Smooth muscle cell (in vitro differentiated cells): ENCODE results near the gene ACTG1. TPM values are rescaled to one million over a fixed set of nuclear protein-coding genes. Genes with fewer than 3 reads are reported as not detected.

ENCODE experiments used
- DNase-seq: peaks from one replicate; lab custom pipeline; 2025; ENCODE audit not compliant: unreplicated experiment; lab: John Stamatoyannopoulos, UW
- H2AFZ ChIP-seq: fragments of 200-600 bp; sonication (generic); 2 replicates; pipeline ENCODE4 v1.6.0; 2016; ENCODE audit warnings: antibody characterized with exemption, low read depth, mild to moderate bottlenecking
- H3F3A ChIP-seq: fragments of 200-600 bp; sonication (generic); 2 replicates; pipeline ENCODE4 v1.6.0; 2017; ENCODE audit warnings: antibody characterized with exemption, low read depth
- H3K27ac ChIP-seq: fragments of 200-600 bp; sonication (generic); 2 replicates; pipeline ENCODE4 v1.5.1; 2016; ENCODE audit warnings: low read depth, mild to moderate bottlenecking
- H3K27me3 ChIP-seq: fragments of 200-600 bp; sonication (generic); 2 replicates; pipeline ENCODE4 v1.6.1; 2016; ENCODE audit warnings: low read depth, mild to moderate bottlenecking
- H3K36me3 ChIP-seq: fragments of 200-600 bp; sonication (generic); 2 replicates; pipeline ENCODE4 v1.5.1; 2016; ENCODE audit warnings: low read depth
- H3K4me1 ChIP-seq: fragments of 200-600 bp; sonication (generic); 2 replicates; pipeline ENCODE4 v1.5.1; 2016; ENCODE audit warnings: low read depth
- H3K4me2 ChIP-seq: fragments of 200-600 bp; sonication (generic); 2 replicates; pipeline ENCODE4 v1.6.0; 2016; ENCODE audit warnings: mild to moderate bottlenecking
- H3K4me3 ChIP-seq: fragments of 200-600 bp; sonication (generic); 2 replicates; pipeline ENCODE4 v1.5.1; 2016; ENCODE audit warnings: mild to moderate bottlenecking
- H3K79me2 ChIP-seq: fragments of 200-600 bp; sonication (generic); 2 replicates; pipeline ENCODE4 v1.6.0; 2016; ENCODE audit warnings: low read depth, mild to moderate bottlenecking
- H3K9ac ChIP-seq: fragments of 200-600 bp; sonication (generic); 2 replicates; pipeline ENCODE4 v1.6.0; 2016; ENCODE audit warnings: low read depth
- H3K9me3 ChIP-seq: fragments of 200-600 bp; sonication (generic); replicated peaks from 2 replicates; pipeline ENCODE4 v1.5.1; 2016; ENCODE audit warnings: low read depth
- H4K20me1 ChIP-seq: fragments of 200-600 bp; sonication (generic); 2 replicates; pipeline ENCODE4 v1.6.0; 2016; ENCODE audit warnings: low read depth
- WGBS: methylation state at CpG from one replicate; pipeline ENCODE4 v1.1.7; 2016; ENCODE audit warnings: low lambda C conversion rate; 5-methylcytosine and 5-hydroxymethylcytosine counted together
- polyA plus RNA-seq: library from polyadenylated mRNA; unstranded; fragments of >200 nt; fragmentation: Nextera tagmentation; extraction: Ambion mirVana; gene quantifications from 2 replicates; pipeline ENCODE4 v1.2.1, GENCODE V29; 2016
- total RNA-seq: library from RNA; depleted of rRNA; stranded (reverse); fragments of >200 nt; gene quantifications from 2 replicates; pipeline ENCODE4 v1.2.3, GENCODE V29; 2014
- TF ChIP-seq, protein P1 (sequence below): fragments of 200-600 bp; sonication (generic); IDR thresholded peaks from 2 replicates; pipeline ENCODE4 v1.5.1; 2017; ENCODE audit warnings: borderline replicate concordance, mild to moderate bottlenecking, antibody characterized with exemption; ENCODE audit not compliant: insufficient read depth, poor library complexity, severe bottlenecking

Gene ACTG1
- total and polyA plus RNA-seq, 2 experiments from 2014 or later = 5,332 to 6,793 TPM

- Histone ChIP-seq H2AFZ (no peak overlapping the region), H3K36me3 (no peaks in the 10 kb centered on the region), H3K4me1 (peaks cover 13% of the 10 kb centered on the region), H3K9ac (no peak overlapping the region), H4K20me1 (no peaks in the 10 kb centered on the region), H3K79me2 (no peaks in the 10 kb centered on the region), H3K4me3 (no peak overlapping the region), H3K27me3 (no peaks in the 10 kb centered on the region), H3K4me2 (peak overlapping the region; percentile 99), H3K27ac (no peak overlapping the region), H3F3A (peaks cover 4% of the 10 kb centered on the region), H3K9me3 (no peaks in the 10 kb centered on the region)
- DNase-seq = no peak
- TF ChIP-seq, protein P1, sequence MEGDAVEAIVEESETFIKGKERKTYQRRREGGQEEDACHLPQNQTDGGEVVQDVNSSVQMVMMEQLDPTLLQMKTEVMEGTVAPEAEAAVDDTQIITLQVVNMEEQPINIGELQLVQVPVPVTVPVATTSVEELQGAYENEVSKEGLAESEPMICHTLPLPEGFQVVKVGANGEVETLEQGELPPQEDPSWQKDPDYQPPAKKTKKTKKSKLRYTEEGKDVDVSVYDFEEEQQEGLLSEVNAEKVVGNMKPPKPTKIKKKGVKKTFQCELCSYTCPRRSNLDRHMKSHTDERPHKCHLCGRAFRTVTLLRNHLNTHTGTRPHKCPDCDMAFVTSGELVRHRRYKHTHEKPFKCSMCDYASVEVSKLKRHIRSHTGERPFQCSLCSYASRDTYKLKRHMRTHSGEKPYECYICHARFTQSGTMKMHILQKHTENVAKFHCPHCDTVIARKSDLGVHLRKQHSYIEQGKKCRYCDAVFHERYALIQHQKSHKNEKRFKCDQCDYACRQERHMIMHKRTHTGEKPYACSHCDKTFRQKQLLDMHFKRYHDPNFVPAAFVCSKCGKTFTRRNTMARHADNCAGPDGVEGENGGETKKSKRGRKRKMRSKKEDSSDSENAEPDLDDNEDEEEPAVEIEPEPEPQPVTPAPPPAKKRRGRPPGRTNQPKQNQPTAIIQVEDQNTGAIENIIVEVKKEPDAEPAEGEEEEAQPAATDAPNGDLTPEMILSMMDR = no peak
- 86% methylated on average over 11 of the region's 11 CpGs for WGBS
These were observed 29.9 kb downstream of the ACTG1 start for GRCh38 chr17:81482673-81483072.

GRCh38 chr17:81481815-81482505, 30.6 kb downstream of the ACTG1 start:
- H3K4me3 ChIP-seq = peak overlapping the region; percentile 43

DNA sequence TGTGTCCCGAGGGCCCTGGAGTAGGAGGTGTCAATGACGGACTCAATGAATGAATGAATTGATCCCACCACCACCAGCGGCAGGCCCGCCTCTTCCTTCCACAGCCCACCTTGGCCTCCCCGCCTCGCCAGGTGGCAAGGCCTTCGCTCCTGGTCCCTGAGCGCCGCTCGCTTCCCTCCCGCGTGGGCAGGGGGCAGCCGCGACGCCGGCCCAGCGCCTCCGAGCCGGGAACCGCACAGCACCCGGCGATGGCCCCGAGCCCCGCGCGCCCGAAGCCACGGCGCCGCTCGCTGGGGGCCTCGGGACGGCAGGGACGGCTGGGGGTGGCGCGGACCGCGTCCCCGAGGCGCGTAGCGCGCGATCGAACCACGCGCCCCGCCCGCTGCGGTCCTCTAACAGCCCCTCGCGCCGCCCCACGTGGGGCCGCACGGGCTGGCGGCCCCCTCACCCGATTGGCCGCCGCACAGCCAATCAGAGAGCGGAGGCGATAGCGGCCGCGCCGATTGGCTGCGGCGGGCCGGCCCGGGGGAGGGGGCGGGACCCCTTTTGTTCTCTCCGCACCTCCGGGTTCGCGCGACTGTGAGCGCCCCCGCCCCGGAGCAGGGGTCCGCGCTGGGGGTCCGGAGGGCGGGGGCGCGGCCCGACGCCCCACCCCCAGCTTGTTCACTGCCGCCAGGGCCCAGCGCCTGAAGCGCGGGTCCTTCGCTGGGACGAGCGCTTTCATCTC, 31.4 kb downstream of the ACTG1 start:
- no peak overlapping the region for H2AFZ ChIP-seq
- H3K36me3 ChIP-seq = no peaks in the 10 kb centered on the region
- TF ChIP-seq, protein P1 = no peak
- no peak for DNase-seq
- peaks cover 8% of the 10 kb centered on the region for H3K4me1 ChIP-seq
- H3K4me3 ChIP-seq = peak overlapping the region; percentile 43
- H3K27ac ChIP-seq = no peak overlapping the region
- H3K4me2 ChIP-seq = peak overlapping the region; percentile 81
- H4K20me1 ChIP-seq = no peaks in the 10 kb centered on the region
- H3K9me3 ChIP-seq = no peaks in the 10 kb centered on the region
- no peak overlapping the region for H3K9ac ChIP-seq
- 52% methylated on average over 62 of the region's 94 CpGs for WGBS
- H3F3A ChIP-seq = peaks cover 4% of the 10 kb centered on the region
- no peaks in the 10 kb centered on the region for H3K79me2 ChIP-seq
- no peaks in the 10 kb centered on the region for H3K27me3 ChIP-seq

More at GRCh38 chr17:81481815-81482505, 30.6 kb downstream of the ACTG1 start:
- Histone ChIP-seq H3K36me3 (no peaks in the 10 kb centered on the region), H3K79me2 (no peaks in the 10 kb centered on the region), H4K20me1 (no peaks in the 10 kb centered on the region), H3K4me1 (peaks cover 8% of the 10 kb centered on the region), H2AFZ (no peak overlapping the region), H3K4me2 (peak overlapping the region; percentile 81), H3K27ac (no peak overlapping the region), H3K27me3 (no peaks in the 10 kb centered on the region), H3K9me3 (no peaks in the 10 kb centered on the region), H3K9ac (no peak overlapping the region), H3F3A (peaks cover 4% of the 10 kb centered on the region)
- DNase-seq = no peak
- WGBS = 90% methylated on average over 18 of the region's 18 CpGs
- TF ChIP-seq, protein P1 = no peak
